Endothelial cell (in vitro differentiated cells): ENCODE measurements around the gene F13A1. TPM values are rescaled to one million over a fixed set of nuclear protein-coding genes. Genes with fewer than 3 reads are reported as not detected.

Experiments used
- DNase-seq: peaks from one replicate; pipeline ENCODE4 v3.0.0; 2021; ENCODE audit warnings: low spot score
- H3K27ac Mint-ChIP-seq: one replicate; pipeline ENCODE4 v1.8.0; 2021; ENCODE audit warnings: mixed read lengths, inconsistent platforms; ENCODE audit not compliant: unreplicated experiment
- H3K27me3 Mint-ChIP-seq: one replicate; pipeline ENCODE4 v1.8.0; 2021; ENCODE audit warnings: mild to moderate bottlenecking, moderate library complexity, mixed read lengths, inconsistent platforms; ENCODE audit not compliant: unreplicated experiment
- H3K36me3 Mint-ChIP-seq: one replicate; pipeline ENCODE4 v1.8.0; 2021; ENCODE audit warnings: mild to moderate bottlenecking, low read depth, mixed read lengths, inconsistent platforms; ENCODE audit not compliant: unreplicated experiment
- H3K4me1 Mint-ChIP-seq: one replicate; pipeline ENCODE4 v1.8.0; 2021; ENCODE audit warnings: mild to moderate bottlenecking, mixed read lengths, inconsistent platforms; ENCODE audit not compliant: unreplicated experiment
- H3K4me3 Mint-ChIP-seq: one replicate; pipeline ENCODE4 v1.8.0; 2021; ENCODE audit warnings: mild to moderate bottlenecking, mixed read lengths, inconsistent platforms; ENCODE audit not compliant: unreplicated experiment
- H3K9me3 Mint-ChIP-seq: one replicate; pipeline ENCODE4 v1.8.0; 2021; ENCODE audit warnings: mixed read lengths, inconsistent platforms; ENCODE audit not compliant: unreplicated experiment
- long read RNA-seq: library from polyadenylated mRNA; unstranded; transcript quantifications from one replicate; pipeline ENCODE4 v2.0.0, GENCODE V29; 2020; ENCODE audit not compliant: unreplicated experiment
- total RNA-seq: library from RNA; stranded (reverse); fragmentation: NEBNext Ultra II Directional; extraction: Animal tissue kit (Norgen Biotek cat#: 25700); gene quantifications from one replicate; pipeline ENCODE4 v1.2.1, GENCODE V29; 2021; ENCODE audit not compliant: unreplicated experiment
- TF ChIP-seq, protein P1 (sequence below): fragments of 200-600 bp; sonication (generic); IDR thresholded peaks from one replicate; pipeline ENCODE4 v1.5.0; 2021; ENCODE audit warnings: antibody characterized with exemption; ENCODE audit not compliant: unreplicated experiment

Gene F13A1
- total RNA-seq: not detected
- long read RNA-seq: 0 reads

- DNase-seq: no peak
- Mint-ChIP-seq H3K27ac (no peak within 1 kb of the TSS), H3K36me3 (no peaks in the 10 kb centered on the region), H3K4me3 (no peak within 1 kb of the TSS), H3K9me3 (no peaks in the 10 kb centered on the region), H3K27me3 (peaks cover 12% of the 10 kb centered on the region), H3K4me1 (peaks cover 13% of the 10 kb centered on the region)
- TF ChIP-seq, protein P1, sequence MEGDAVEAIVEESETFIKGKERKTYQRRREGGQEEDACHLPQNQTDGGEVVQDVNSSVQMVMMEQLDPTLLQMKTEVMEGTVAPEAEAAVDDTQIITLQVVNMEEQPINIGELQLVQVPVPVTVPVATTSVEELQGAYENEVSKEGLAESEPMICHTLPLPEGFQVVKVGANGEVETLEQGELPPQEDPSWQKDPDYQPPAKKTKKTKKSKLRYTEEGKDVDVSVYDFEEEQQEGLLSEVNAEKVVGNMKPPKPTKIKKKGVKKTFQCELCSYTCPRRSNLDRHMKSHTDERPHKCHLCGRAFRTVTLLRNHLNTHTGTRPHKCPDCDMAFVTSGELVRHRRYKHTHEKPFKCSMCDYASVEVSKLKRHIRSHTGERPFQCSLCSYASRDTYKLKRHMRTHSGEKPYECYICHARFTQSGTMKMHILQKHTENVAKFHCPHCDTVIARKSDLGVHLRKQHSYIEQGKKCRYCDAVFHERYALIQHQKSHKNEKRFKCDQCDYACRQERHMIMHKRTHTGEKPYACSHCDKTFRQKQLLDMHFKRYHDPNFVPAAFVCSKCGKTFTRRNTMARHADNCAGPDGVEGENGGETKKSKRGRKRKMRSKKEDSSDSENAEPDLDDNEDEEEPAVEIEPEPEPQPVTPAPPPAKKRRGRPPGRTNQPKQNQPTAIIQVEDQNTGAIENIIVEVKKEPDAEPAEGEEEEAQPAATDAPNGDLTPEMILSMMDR: no peak
Observed at GRCh38 chr6:6319952-6320811, at the start of gene F13A1. Gene F13A1, minus strand, starts transcription at chr6:6320662. Its CDS starts 1,998 bp downstream, at chr6:6318664.

- peaks cover 2% of the 10 kb centered on the region for H3K27me3 Mint-ChIP-seq
- H3K27ac Mint-ChIP-seq: no peak overlapping the region
- TF ChIP-seq, protein P1: no peak
- no peak for DNase-seq
- H3K9me3 Mint-ChIP-seq: no peaks in the 10 kb centered on the region
- no peak overlapping the region for H3K4me3 Mint-ChIP-seq
- H3K36me3 Mint-ChIP-seq: no peaks in the 10 kb centered on the region
- H3K4me1 Mint-ChIP-seq: no peaks in the 10 kb centered on the region
Observed at GRCh38 chr6:6368684-6369052, 48.2 kb upstream of the F13A1 start.

DNA sequence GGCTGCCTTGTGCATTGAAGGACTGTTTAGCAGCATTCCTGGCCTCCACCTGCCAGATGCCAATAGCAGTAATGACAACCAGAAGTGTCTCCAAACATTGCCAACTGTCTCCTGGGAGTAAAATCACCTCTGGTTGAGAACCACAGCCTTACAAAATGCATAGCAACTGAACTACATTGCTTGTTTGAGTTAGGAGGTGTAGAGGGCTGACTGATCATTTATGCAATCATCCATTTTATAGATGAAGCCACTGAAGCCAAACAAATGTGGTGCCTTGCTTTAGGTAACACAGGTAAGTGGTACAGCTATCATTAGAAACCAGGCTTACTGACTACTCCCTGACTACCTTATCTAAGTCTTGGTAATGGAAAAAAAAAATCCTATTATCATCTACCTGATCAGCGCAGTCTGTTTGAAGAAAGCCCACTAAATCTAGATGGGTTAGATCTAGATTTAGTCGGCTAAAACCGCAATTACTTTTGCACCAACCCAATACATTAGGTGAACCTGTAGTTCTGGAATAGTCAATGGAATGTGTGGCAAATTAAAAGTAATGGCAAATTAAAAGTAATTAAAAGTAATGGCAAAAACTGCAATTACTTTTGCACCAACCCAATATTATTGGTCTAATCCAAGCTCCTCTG is 47.7 kb upstream of the F13A1 start:
- H3K27ac Mint-ChIP-seq: no peak overlapping the region
- no peaks in the 10 kb centered on the region for H3K36me3 Mint-ChIP-seq
- TF ChIP-seq, protein P1: no peak
- H3K27me3 Mint-ChIP-seq: peaks cover 2% of the 10 kb centered on the region
- H3K4me3 Mint-ChIP-seq: no peak overlapping the region
- no peak for DNase-seq
- H3K4me1 Mint-ChIP-seq: no peaks in the 10 kb centered on the region
- no peaks in the 10 kb centered on the region for H3K9me3 Mint-ChIP-seq

- Mint-ChIP-seq H3K4me1 (no peaks in the 10 kb centered on the region), H3K4me3 (no peak overlapping the region), H3K9me3 (no peaks in the 10 kb centered on the region), H3K27me3 (peaks cover 2% of the 10 kb centered on the region), H3K36me3 (no peaks in the 10 kb centered on the region), H3K27ac (no peak overlapping the region)
- no peak for DNase-seq
- TF ChIP-seq, protein P1: no peak
Observed at GRCh38 chr6:6366803-6367202, 46.3 kb upstream of the F13A1 start.

DNA sequence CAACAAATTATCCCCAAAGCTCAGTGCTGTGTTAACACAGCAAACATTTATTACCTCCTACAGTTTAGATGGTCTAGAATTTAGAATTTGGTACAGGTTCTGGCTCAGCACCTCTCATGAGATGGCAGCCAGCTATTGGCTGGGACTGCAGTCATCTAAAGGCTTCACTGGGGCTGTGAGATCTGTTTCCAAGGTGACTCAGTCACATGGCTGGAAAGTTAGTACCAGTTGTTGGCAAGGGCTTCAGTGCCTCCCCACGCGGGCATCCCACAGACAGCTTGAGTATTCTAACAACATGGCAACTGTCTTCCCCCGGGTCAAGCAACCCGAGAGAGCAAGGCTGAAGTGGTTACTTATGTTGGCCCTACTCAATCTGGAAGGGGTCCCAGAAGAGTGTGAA is 44.8 kb upstream of the F13A1 start:
- Mint-ChIP-seq H3K27me3 (peaks cover 2% of the 10 kb centered on the region), H3K36me3 (no peaks in the 10 kb centered on the region), H3K27ac (no peak overlapping the region), H3K4me3 (no peak overlapping the region), H3K9me3 (no peaks in the 10 kb centered on the region), H3K4me1 (no peaks in the 10 kb centered on the region)
- TF ChIP-seq, protein P1: no peak
- DNase-seq: no peak
